ENCODE data around the gene PCYOX1L.

GRCh38 chr5:149322518-149322917, 35.3 kb upstream of the PCYOX1L start:
- no peak for TF ChIP-seq POLR2A (IDR thresholded peaks at IDR 0.05; ENCODE audit: low read length)
- no peak for TF ChIP-seq GATA1 (IDR thresholded peaks at IDR 0.05; ENCODE audit: low read depth, low read length)

All from erythroblast (primary cell).